GM21447 (cell line): ENCODE measurements around the gene WDHD1.
A peak's percentile ranks its signal among the peaks of the same experiment; 100 is the strongest.
"Not testable (repeated sequence)": the region's sequence is repeated elsewhere in the genome, so short reads cannot be mapped to it uniquely, and the experiment has no call there.

Source experiments
- ATAC-seq: cut with Tn5 transposase; IDR thresholded peaks from one replicate; pipeline ENCODE4 v1.9.1; 2021; ENCODE audit not compliant: unreplicated experiment

WDHD1 gene

DNA sequence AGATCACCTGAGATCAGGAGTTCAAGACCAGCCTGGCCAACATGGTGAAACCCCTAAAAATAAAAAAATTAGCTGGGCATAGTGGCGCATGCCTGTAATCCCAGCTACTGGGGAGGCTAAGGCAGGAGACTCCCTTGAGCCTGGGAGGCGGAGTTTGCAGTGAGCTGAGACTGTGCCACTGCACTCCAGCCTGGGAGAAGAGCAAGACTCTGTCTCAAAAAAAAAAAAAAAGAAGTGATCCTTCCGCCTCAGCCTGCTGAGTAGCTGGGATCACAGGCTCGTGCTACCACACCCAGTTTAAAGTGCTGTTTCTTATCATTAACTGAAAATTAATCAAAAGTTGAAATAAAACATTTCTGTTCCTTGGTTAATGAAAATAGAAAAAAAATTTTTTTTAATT lies 117.9 kb downstream of the WDHD1 start:
- not testable (repeated sequence) for ATAC-seq

DNA sequence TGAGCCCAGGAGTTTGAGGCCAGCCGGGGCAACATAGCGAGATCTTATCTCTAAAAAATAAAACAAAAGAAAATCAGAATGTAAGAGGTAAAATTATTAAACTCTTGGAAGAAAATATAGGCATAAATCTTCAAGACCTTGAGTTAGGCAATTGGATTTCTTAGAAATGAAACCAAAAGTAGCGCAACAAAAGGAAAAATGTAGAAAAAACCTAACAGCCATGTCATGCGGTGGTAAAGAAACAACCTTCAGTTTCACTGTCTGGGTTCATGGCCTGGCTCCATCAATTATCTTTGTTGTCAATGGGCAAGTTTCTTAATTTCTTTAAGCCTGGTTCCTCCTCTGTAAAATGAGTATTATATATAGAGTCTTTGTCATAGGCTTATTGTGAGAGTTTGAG lies 118.7 kb downstream of the WDHD1 start:
- no peak for ATAC-seq

- ATAC-seq = no peak
Measured at GRCh38 chr14:54906075-54906474, 120.8 kb downstream of the WDHD1 start.

- peak; percentile 76 for ATAC-seq
Measured at GRCh38 chr14:54902521-54903420, 124.1 kb downstream of the WDHD1 start, which contains the start of gene GCH1. TSS of gene GCH1 (minus strand) at chr14:54902826. CDS start at chr14:54902663, 163 bp downstream.

DNA sequence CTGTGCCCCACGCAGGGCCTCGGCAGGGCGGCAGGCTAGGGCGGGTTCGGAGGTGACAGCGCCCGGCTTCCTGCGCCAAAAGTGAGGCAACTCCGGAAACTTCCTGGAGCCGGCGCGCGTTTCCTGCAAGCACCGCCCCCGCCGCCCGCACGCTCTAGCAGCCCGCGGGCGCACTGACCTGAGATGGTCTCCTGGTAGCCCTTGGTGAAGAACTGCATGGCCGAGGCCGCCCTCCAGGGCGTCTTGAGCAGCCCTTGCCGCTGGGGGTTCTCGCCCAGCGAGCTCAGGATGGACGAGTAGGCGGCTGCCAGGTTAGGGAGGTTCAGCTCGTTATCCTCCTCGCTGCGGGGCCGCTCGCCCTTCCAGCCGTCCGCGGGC lies 124.8 kb downstream of the WDHD1 start:
- ATAC-seq = peak; percentile 46

GRCh38 chr14:54901380-54902142 lies 125.3 kb downstream of the WDHD1 start:
- ATAC-seq = peak; percentile 15

- no peak for ATAC-seq
Measured at GRCh38 chr14:54899573-54899972, 127.3 kb downstream of the WDHD1 start.

GRCh38 chr14:54897809-54898555 lies 128.9 kb downstream of the WDHD1 start:
- not testable (repeated sequence) for ATAC-seq

- no peak for ATAC-seq
Measured at GRCh38 chr14:54895683-54896082, 131.2 kb downstream of the WDHD1 start.

DNA sequence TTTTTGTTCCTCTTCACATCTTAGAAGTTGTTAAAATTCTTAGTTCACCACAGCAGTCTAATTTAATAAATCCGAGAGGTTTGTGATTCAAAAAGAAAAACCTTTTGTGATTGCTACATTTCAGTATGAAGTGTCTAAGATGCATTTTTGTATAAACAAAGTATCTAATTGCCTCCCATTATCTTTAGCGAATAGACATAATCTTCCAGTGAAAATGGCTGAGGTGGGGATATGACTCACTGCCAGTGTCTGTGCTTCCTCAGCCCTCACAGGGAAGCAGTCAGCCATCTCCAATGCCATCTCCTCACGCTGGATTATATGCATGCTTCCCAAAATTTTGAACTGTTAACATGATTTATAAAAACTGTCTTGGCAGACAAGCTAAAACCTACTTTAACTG lies 131.9 kb downstream of the WDHD1 start:
- ATAC-seq = no peak

DNA sequence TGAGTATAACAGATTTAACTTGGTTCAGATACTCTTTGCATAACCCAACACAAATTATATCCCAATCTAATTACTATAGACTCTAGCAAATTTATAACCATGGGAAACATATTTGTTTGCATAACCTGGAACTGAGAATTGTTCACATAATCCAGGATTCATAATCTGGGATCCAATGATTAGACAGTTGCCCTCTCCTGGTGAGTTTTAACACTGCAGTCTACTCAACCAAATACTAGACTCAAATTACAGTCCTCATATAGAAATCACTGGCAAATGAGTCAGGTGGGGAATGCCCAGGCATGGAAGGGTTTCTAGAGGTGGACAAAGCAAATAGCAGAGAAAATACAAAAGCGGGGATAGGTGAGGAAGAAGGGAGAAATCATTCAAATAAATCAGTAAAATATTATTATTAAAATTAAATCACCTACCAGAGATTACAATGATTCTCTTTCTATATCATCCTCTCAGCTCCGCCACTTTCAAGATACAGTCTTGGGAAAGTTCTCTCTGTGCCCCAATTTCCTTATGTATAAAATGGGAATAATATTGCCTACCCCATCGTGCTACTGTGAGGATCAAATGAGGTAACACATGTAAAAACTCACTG lies 133.6 kb downstream of the WDHD1 start:
- no peak for ATAC-seq

DNA sequence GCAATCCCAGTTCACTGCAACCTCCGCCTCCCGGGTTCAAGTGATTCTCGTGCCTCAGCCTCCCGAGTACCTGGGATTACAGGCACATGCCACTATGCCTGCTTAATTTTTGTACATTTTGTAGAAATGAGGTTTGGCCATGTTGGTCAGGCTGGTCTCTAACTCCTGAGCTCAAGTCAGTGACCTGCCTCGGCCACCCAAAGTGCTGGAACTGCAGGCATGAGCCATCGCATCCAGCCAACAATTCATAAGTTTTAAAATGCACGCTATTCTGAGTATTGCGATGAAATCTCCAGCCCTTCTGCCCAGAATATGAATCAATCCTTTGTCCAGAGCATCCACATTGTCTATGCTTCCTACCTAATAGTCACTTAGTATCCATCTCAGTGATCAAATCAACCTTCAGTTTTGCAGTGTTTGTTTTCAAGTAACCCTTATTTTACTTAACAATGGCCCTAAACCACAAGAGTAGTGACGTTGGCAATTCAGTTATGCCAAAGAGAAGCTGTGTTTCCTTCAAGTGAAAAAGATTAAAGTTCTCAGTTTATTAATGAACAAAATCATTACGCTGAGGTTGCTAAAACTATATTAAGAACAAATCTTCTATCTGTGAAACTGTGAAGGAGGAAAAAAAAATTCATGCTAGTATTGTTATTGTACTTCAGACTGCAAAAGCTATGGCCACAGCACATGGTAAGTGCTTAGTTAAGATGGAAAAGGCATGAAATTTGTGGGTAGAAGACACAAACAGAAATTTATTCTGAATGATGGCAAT lies 135.2 kb downstream of the WDHD1 start:
- no peak for ATAC-seq

- peak; percentile 77 for ATAC-seq
Measured at GRCh38 chr14:54890788-54891187, 136.1 kb downstream of the WDHD1 start.

DNA sequence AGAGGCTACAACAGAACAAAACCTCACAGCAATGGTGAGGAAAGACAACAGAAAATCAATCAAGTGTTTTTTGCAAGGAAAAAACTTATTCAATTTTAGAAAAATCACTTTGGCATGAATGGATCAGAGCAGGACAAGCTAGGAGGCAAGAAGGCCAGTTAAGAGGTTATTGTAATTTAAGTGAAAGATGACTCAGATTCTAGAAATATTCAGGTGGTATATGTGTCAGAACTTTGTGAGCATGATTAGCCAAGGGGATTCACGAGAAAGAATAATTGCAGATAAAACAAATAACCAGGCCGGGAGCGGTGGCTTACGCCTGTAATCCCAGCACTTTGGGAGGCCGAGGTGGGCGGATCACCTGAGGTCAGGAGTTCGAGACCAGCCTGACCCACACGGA lies 137.0 kb downstream of the WDHD1 start:
- ATAC-seq = no peak
